Esophagus squamous epithelium (tissue), 5 donors: ENCODE results near the gene CAPG. TPM values are rescaled to one million over a fixed set of nuclear protein-coding genes. Genes with fewer than 3 reads are reported as not detected.

ENCODE experiments used
- DNase-seq: peaks from one replicate; lab custom pipeline; 2025; lab: John Stamatoyannopoulos, UW
- H3K27ac ChIP-seq, 4 donors: fragments of 200-600 bp; sonication (generic); one replicate each; pipeline ENCODE4 v1.5.1; 2016 to 2019; ENCODE audit warnings: mild to moderate bottlenecking in 1 of 4
- H3K27me3 ChIP-seq, 4 donors: fragments of 200-600 bp; sonication (generic); 1 replicate in 3 of 4; 2 replicates in 1 of 4; pipeline versions ENCODE4 v1.5.1 to v1.6.0; 2017 to 2021; ENCODE audit warnings: antibody characterized with exemption in 1 of 4
- H3K36me3 ChIP-seq, 3 donors: fragments of 200-600 bp; sonication (generic); one replicate each; pipeline ENCODE4 v1.5.1; 2016 to 2019
- H3K4me1 ChIP-seq, 3 donors: fragments of 200-600 bp; sonication (generic); one replicate each; pipeline ENCODE4 v1.5.1; 2017 to 2019
- H3K4me3 ChIP-seq, 4 donors: fragments of 200-600 bp; sonication (generic); 1 replicate in 3 of 4; 2 replicates in 1 of 4; pipeline ENCODE4 v1.5.1; 2016 to 2019; ENCODE audit warnings: mild to moderate bottlenecking in 2 of 4, moderate library complexity in 1 of 4
- H3K9me3 ChIP-seq, 3 donors: fragments of 200-600 bp; sonication (generic); one replicate each; pipeline ENCODE4 v1.5.1; 2016 to 2019
- POLR2A ChIP-seq, 4 donors: fragments of 450-650 bp; IDR thresholded peaks; one replicate each; pipeline ENCODE4 v1.6.1; 2017; ENCODE audit warnings: antibody characterized with exemption in 4 of 4, mild to moderate bottlenecking in 4 of 4, moderate library complexity in 3 of 4
- whole genome bisulfite sequencing, 2 donors: methylation state at CpG; one replicate each; pipeline ENCODE4 v1.1.5; 2018; 5-methylcytosine and 5-hydroxymethylcytosine counted together
- intact Hi-C: fragments of 100-400 bp; cut with DNase I; formaldehyde crosslinking; loops from one replicate; pipeline ENCODE4 v1.15.0; 2022
- total RNA-seq, 4 donors: library from RNA; depleted of rRNA; stranded (reverse); fragments of >200 nt; gene quantifications; one replicate each; pipeline ENCODE4 v1.1.0, GENCODE V29; 2016
- TF ChIP-seq, protein P1 (sequence below), 6 experiments: fragments of 450-650 bp in 4 of 6; fragments of 200-600 bp in 2 of 6; sonication (generic) in 2 of 6; IDR thresholded peaks; one replicate each; pipeline ENCODE4 v1.5.1; 2016 to 2019; ENCODE audit warnings: antibody characterized with exemption in 6 of 6, mild to moderate bottlenecking in 4 of 6, moderate library complexity in 4 of 6
- donor health status: DM: yes; HTN: yes; CAD: no.

The CAPG gene
- total RNA-seq, 4 donors from 2014 or later = 185 to 301 (median 221) TPM

- no peak overlapping the region for H3K4me3 ChIP-seq
- no peaks in the 10 kb centered on the region for H3K9me3 ChIP-seq
- DNase-seq = no peak
- peaks cover 10 to 20% (median 15%) of the 10 kb centered on the region in 3 donors for H3K4me1 ChIP-seq
- no peaks in the 10 kb centered on the region for H3K27me3 ChIP-seq
- no peaks in the 10 kb centered on the region for H3K36me3 ChIP-seq
- WGBS, 2 donors = 89 to 93% methylated on average over 7 to 8 of the region's 8 CpGs
- H3K27ac ChIP-seq = no peak overlapping the region
- no peak for TF ChIP-seq POLR2A (IDR thresholded peaks at IDR 0.05)
- TF ChIP-seq, protein P1, sequence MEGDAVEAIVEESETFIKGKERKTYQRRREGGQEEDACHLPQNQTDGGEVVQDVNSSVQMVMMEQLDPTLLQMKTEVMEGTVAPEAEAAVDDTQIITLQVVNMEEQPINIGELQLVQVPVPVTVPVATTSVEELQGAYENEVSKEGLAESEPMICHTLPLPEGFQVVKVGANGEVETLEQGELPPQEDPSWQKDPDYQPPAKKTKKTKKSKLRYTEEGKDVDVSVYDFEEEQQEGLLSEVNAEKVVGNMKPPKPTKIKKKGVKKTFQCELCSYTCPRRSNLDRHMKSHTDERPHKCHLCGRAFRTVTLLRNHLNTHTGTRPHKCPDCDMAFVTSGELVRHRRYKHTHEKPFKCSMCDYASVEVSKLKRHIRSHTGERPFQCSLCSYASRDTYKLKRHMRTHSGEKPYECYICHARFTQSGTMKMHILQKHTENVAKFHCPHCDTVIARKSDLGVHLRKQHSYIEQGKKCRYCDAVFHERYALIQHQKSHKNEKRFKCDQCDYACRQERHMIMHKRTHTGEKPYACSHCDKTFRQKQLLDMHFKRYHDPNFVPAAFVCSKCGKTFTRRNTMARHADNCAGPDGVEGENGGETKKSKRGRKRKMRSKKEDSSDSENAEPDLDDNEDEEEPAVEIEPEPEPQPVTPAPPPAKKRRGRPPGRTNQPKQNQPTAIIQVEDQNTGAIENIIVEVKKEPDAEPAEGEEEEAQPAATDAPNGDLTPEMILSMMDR (IDR thresholded peaks at IDR 0.05) = no peak
- intact Hi-C loops = no loop called here
These were observed 38.5 kb upstream of the CAPG start for GRCh38 chr2:85448461-85449213.

DNA sequence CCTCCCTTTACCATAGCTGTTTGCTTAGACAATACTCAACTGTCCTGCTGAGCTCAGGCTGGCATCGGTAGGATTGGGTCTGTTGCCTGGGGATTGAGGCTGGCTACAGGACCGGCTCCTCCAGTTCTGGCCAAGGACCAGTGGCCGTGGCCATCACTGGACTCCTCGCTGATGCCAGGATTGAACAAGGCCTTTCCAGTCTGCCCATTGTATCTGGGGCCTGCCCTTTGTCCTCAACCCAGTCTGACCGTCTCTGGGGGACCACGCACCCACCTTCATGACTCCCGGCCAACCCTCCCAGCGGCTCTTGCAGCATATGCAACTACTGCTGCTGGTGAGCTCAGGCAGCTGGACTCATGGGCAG is 37.0 kb upstream of the CAPG start:
- intact Hi-C loops = no loop called here
- TF ChIP-seq, protein P1 (IDR thresholded peaks at IDR 0.05) = no peak
- TF ChIP-seq POLR2A (IDR thresholded peaks at IDR 0.05) = no peak
- Histone ChIP-seq H3K27ac (no peak overlapping the region), H3K4me3 (no peak overlapping the region), H3K4me1 (peaks cover 10 to 20% (median 15%) of the 10 kb centered on the region in 3 donors), H3K27me3 (no peaks in the 10 kb centered on the region), H3K9me3 (no peaks in the 10 kb centered on the region), H3K36me3 (no peaks in the 10 kb centered on the region)
- 93 to 96% methylated on average over 3 of the region's 8 CpGs for WGBS, 2 donors
- DNase-seq = no peak

- peaks cover 10 to 20% (median 15%) of the 10 kb centered on the region in 3 donors for H3K4me1 ChIP-seq
- H3K27me3 ChIP-seq = no peaks in the 10 kb centered on the region
- intact Hi-C loops = no loop called here
- H3K36me3 ChIP-seq = no peaks in the 10 kb centered on the region
- no peak overlapping the region for H3K4me3 ChIP-seq
- peak overlapping the region; percentile 37 to 81 (median 66) for H3K27ac ChIP-seq
- TF ChIP-seq, protein P1 (IDR thresholded peaks at IDR 0.05) = no peak
- no peak for TF ChIP-seq POLR2A (IDR thresholded peaks at IDR 0.05)
- WGBS, 2 donors = 81 to 91% methylated on average over 8 to 10 of the region's 14 CpGs
- no peaks in the 10 kb centered on the region for H3K9me3 ChIP-seq
- no peak for DNase-seq
These were observed 36.4 kb upstream of the CAPG start for GRCh38 chr2:85446296-85447221.

DNA sequence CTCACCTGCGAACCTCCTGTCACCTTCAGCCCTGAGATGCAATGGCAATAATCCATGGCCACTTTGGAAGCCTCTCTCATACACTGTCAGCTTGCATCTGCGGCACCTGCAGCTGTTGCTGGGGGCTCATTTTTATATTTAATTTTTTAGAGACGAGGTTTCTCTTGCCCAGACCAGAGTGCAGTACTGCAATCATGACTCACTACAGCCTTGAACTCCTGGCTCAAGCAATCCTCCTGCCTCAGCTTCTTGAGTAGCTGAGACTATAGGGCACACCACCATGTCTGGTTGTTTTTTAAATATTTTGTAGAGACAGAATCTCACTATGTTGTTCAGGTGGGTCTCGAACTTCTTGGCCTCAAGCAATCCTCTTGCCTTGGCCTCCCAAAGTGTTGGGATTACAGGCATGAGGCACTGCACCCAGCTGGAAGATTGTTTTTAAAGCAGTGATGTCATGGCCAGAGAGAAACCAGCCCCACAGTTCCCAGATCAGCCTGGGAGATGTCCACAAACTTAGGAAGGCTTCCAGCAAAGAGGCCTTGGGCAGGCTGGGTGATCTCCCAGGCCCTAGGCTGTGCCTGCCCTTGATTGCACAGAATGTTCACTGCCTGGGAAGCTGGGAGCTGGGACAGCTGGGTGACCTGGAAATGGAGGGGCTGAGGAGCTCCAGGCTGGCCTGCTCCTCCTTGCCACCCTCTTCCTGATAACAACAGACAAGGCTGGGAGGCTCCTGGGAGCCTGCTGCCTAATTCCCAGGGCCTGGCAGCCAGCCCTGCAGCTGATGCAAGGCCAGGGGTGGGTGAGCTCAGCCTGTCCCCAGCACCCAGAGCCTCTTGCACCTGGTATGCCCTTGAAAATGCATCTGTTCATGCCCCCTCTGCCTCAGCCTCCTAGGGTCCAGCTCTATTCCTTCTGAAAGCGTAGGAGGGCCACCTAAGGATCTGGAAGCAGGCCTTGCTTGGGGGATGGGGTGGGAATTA is 35.4 kb upstream of the CAPG start:
- Histone ChIP-seq H3K27ac (peak overlapping the region; percentile 37 to 81 (median 66)), H3K9me3 (no peaks in the 10 kb centered on the region), H3K27me3 (no peaks in the 10 kb centered on the region), H3K4me1 (peaks cover 10 to 20% (median 15%) of the 10 kb centered on the region in 3 donors), H3K36me3 (no peaks in the 10 kb centered on the region), H3K4me3 (no peak overlapping the region)
- WGBS, 2 donors = 84 to 95% methylated on average over 3 to 4 of the region's 5 CpGs
- no peak for DNase-seq
- intact Hi-C loops = no loop called here
- TF ChIP-seq POLR2A (IDR thresholded peaks at IDR 0.05) = no peak
- TF ChIP-seq, protein P1 (IDR thresholded peaks at IDR 0.05) = no peak
